Suppressor macrophage treated with lipopolysaccharide for 4 hours (primary cell): ENCODE data around the gene ZBTB46.

Experiments used
- DNase-seq: peaks from one replicate; pipeline ENCODE4 v3.0.0-alpha.2; 2020

The ZBTB46 gene

GRCh38 chr20:63765082-63765873 is 65.8 kb downstream of the ZBTB46 start:
- no peak for DNase-seq

- no peak for DNase-seq
Measured at GRCh38 chr20:63759377-63759901, 71.6 kb downstream of the ZBTB46 start.

GRCh38 chr20:63758152-63758551 is 72.9 kb downstream of the ZBTB46 start:
- DNase-seq = no peak

- no peak for DNase-seq
Measured at GRCh38 chr20:63756648-63756991, 74.4 kb downstream of the ZBTB46 start.

GRCh38 chr20:63755933-63756647 is 75.0 kb downstream of the ZBTB46 start:
- no peak for DNase-seq

- no peak for DNase-seq
Measured at GRCh38 chr20:63754008-63754407, 77.1 kb downstream of the ZBTB46 start.

GRCh38 chr20:63753381-63753780 is 77.7 kb downstream of the ZBTB46 start:
- DNase-seq = no peak

GRCh38 chr20:63752411-63753101 is 78.5 kb downstream of the ZBTB46 start:
- DNase-seq = no peak

- DNase-seq = no peak
Measured at GRCh38 chr20:63751471-63752271, 79.4 kb downstream of the ZBTB46 start.

- DNase-seq = no peak
Measured at GRCh38 chr20:63750807-63751470, 80.1 kb downstream of the ZBTB46 start.

- DNase-seq = no peak
Measured at GRCh38 chr20:63749597-63750508, 81.2 kb downstream of the ZBTB46 start.

GRCh38 chr20:63748934-63749270 is 82.2 kb downstream of the ZBTB46 start:
- DNase-seq = no peak

GRCh38 chr20:63748070-63748933 is 82.8 kb downstream of the ZBTB46 start:
- DNase-seq = no peak

- no peak for DNase-seq
Measured at GRCh38 chr20:63747622-63748069, 83.4 kb downstream of the ZBTB46 start.

- DNase-seq = no peak
Measured at GRCh38 chr20:63746751-63747315, 84.2 kb downstream of the ZBTB46 start.

- no peak for DNase-seq
Measured at GRCh38 chr20:63745961-63746731, 84.9 kb downstream of the ZBTB46 start.

- no peak for DNase-seq
Measured at GRCh38 chr20:63745424-63745805, 85.6 kb downstream of the ZBTB46 start.

- no peak for DNase-seq
Measured at GRCh38 chr20:63744574-63745423, 86.3 kb downstream of the ZBTB46 start.
